ENCODE measurements around the gene KCNAB1.

DNA sequence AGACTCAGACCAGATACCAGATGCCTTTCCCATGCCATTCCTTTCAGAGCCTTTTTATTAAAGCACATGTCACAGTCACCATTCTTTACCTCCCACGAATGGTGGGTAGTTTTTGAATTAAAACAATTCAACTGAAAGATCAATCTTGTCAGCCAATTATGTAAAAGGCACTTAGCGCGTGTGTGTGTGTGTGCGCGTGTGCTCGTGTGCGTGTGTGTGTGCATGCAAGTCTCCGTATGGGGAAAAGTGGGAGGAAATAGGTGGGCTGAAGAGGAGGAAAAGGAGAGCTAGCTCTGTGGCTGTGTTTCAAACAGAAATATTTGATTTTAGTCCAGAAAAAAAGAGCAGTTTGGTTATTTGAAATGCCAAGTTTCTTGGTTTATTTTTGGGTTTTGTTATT, 177.2 kb downstream of the KCNAB1 start:
- TF ChIP-seq, protein P1, sequence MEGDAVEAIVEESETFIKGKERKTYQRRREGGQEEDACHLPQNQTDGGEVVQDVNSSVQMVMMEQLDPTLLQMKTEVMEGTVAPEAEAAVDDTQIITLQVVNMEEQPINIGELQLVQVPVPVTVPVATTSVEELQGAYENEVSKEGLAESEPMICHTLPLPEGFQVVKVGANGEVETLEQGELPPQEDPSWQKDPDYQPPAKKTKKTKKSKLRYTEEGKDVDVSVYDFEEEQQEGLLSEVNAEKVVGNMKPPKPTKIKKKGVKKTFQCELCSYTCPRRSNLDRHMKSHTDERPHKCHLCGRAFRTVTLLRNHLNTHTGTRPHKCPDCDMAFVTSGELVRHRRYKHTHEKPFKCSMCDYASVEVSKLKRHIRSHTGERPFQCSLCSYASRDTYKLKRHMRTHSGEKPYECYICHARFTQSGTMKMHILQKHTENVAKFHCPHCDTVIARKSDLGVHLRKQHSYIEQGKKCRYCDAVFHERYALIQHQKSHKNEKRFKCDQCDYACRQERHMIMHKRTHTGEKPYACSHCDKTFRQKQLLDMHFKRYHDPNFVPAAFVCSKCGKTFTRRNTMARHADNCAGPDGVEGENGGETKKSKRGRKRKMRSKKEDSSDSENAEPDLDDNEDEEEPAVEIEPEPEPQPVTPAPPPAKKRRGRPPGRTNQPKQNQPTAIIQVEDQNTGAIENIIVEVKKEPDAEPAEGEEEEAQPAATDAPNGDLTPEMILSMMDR (IDR thresholded peaks at IDR 0.05) = no peak
- TF ChIP-seq POLR2A (IDR thresholded peaks at IDR 0.05) = no peak

Measured in lower leg skin (tissue), 3 donors.